Right lobe of liver (tissue), 6 donors: ENCODE data around the gene MTRFR. TPM values are rescaled to one million over a fixed set of nuclear protein-coding genes. Genes with fewer than 3 reads are reported as not detected.
"Not testable (repeated sequence)": the region's sequence is repeated elsewhere in the genome, so short reads cannot be mapped to it uniquely, and the experiment has no call there.

Experiments used
- ATAC-seq, 4 donors: fragments of 200-7000 bp; cut with Tn5 transposase; one replicate each; pipeline ENCODE4 v1.9.1; 2020; ENCODE audit warnings: mild to moderate bottlenecking in 4 of 4, moderate library complexity in 4 of 4
- DNase-seq, 3 donors: peaks; one replicate each; pipeline ENCODE4 v3.0.0-alpha.2; 2020
- H3K27ac ChIP-seq, 3 donors: fragments of 200-600 bp; one replicate each; pipeline ENCODE4 v1.8.0; 2022
- H3K27me3 ChIP-seq, 2 donors: fragments of 200-600 bp; one replicate each; pipeline ENCODE4 v1.8.0; 2022
- H3K36me3 ChIP-seq, 4 donors: fragments of 200-600 bp; sonication (generic) in 1 of 4; one replicate each; pipeline versions ENCODE4 v1.5.1 to v1.8.0; 2017 to 2022; ENCODE audit warnings: control low read depth in 1 of 4
- H3K4me1 ChIP-seq, 4 donors: fragments of 200-600 bp; sonication (generic) in 1 of 4; one replicate each; pipeline versions ENCODE4 v1.5.1 to v1.8.0; 2017 to 2022; ENCODE audit warnings: control low read depth in 1 of 4
- H3K4me3 ChIP-seq, 3 donors: fragments of 200-600 bp; one replicate each; pipeline ENCODE4 v1.8.0; 2022
- H3K9me3 ChIP-seq, 4 donors: fragments of 200-600 bp; sonication (generic) in 1 of 4; one replicate each; pipeline versions ENCODE4 v1.5.1 to v1.8.0; 2017 to 2022; ENCODE audit warnings: control low read depth in 1 of 4
- CTCF ChIP-seq, 4 donors: fragments of 200-600 bp in 3 of 4; fragments of 450-650 bp in 1 of 4; IDR thresholded peaks; one replicate each; pipeline versions ENCODE4 v1.5.1 to v1.8.0; 2016 to 2022; ENCODE audit warnings: antibody characterized with exemption in 4 of 4, mild to moderate bottlenecking in 2 of 4
- POLR2A ChIP-seq: fragments of 450-650 bp; IDR thresholded peaks from one replicate; pipeline ENCODE4 v1.6.1; 2017; ENCODE audit warnings: antibody characterized with exemption, mild to moderate bottlenecking
- WGBS: methylation state at CpG from one replicate; pipeline ENCODE4 v1.1.6; 2018; ENCODE audit warnings: low coverage, low lambda C conversion rate; ENCODE audit not compliant: insufficient coverage; ENCODE audit errors: missing lambda C conversion rate; 5-methylcytosine and 5-hydroxymethylcytosine counted together
- intact Hi-C, 2 donors: fragments of 100-400 bp; cut with DNase I; formaldehyde crosslinking; loops; one replicate each; pipeline versions ENCODE4 v1.11.2 to v1.14.1; 2022
- long read RNA-seq: library from polyadenylated mRNA; unstranded; transcript quantifications from one replicate; pipeline ENCODE4 v2.0.0, GENCODE V29; 2019
- total RNA-seq, 6 experiments: library from RNA; depleted of rRNA in 2 of 6; stranded (reverse); fragments of >200 nt in 2 of 6; fragmentation: NEBNext Ultra II Directional in 3 of 6; extraction: Animal tissue kit (Norgen Biotek cat#: 25700) in 3 of 6; gene quantifications; one replicate each; pipeline versions ENCODE4 v1.1.0 to v1.2.4, GENCODE V29; 2016 to 2023
- donor health status: DM: no; HTN: yes; CAD: no.
- donor health status: DM: no; HTN: no; CAD: no.
- donor health status: DM: no; HTN: no; CAD: no.
- donor health status: DM: no; HTN: yes; CAD: no.
- donor health status: DM: no; HTN: yes; CAD: no.

Gene MTRFR
- total RNA-seq: 1 to 10 TPM; 6.5 to 8.6 (median 7.4) TPM
- long read RNA-seq, transcript C12orf65-201 (3 exons, 2,073 nt): major isoform, 9 of 9 reads
- long read RNA-seq, partial matches to known transcripts: 0 of 9 reads
- long read RNA-seq, other reads (novel, unspliced or antisense): 0 of 9 reads

- H3K4me1 ChIP-seq: peaks cover 0 to 36% (median 8%) of the 10 kb centered on the region in 4 donors
- ATAC-seq: peak; percentile 93 to 98 (median 96)
- TF ChIP-seq POLR2A (peak; percentile 99), CTCF (IDR thresholded peaks at IDR 0.05) (no peak)
- peak; percentile 99 for DNase-seq
- intact Hi-C loops: loop anchor here in 1 of 2 donors (10.0 kb wide), 1 partner anchor 248 kb away; the partner anchor contains the start of gene ARL6IP4
- no peaks in the 10 kb centered on the region for H3K27me3 ChIP-seq
- 0% methylated on average over 3 of the region's 66 CpGs for WGBS
- H3K9me3 ChIP-seq: no peaks in the 10 kb centered on the region
- peak within 1 kb of the TSS; percentile 80 to 88 (median 87) for H3K27ac ChIP-seq
- H3K4me3 ChIP-seq: peak within 1 kb of the TSS; percentile 87 to 92 (median 89)
- H3K36me3 ChIP-seq: peaks cover 0 to 5% (median 0%) of the 10 kb centered on the region in 4 donors
Measured at GRCh38 chr12:123232807-123233504, at the start of gene MTRFR, which contains the start of gene MPHOSPH9. Gene MTRFR, plus strand, starts transcription at chr12:123233436. Its CDS starts 20,239 bp downstream, at chr12:123253675. Gene MPHOSPH9, minus strand, starts transcription at chr12:123233141. Its CDS starts 2,777 bp downstream, at chr12:123230364.

- Histone ChIP-seq H3K4me3 (no peak overlapping the region), H3K9me3 (no peaks in the 10 kb centered on the region), H3K36me3 (peaks cover 0 to 39% (median 6%) of the 10 kb centered on the region in 4 donors), H3K4me1 (no peaks in the 10 kb centered on the region), H3K27ac (no peak overlapping the region), H3K27me3 (no peaks in the 10 kb centered on the region)
- ATAC-seq: peak in 2 of 4 donors; percentile 54 to 58
- intact Hi-C loops: no loop called here
- DNase-seq: no peak
- WGBS: 43% methylated on average over 6 of the region's 6 CpGs
- TF ChIP-seq POLR2A: no peak
- TF ChIP-seq CTCF (IDR thresholded peaks at IDR 0.05): no peak
Measured at GRCh38 chr12:123187637-123188036, 45.6 kb upstream of the MTRFR start.

GRCh38 chr12:123199936-123200335 lies 33.3 kb upstream of the MTRFR start:
- intact Hi-C loops: no loop called here
- ATAC-seq: no peak
- H3K4me1 ChIP-seq: no peaks in the 10 kb centered on the region
- no peaks in the 10 kb centered on the region for H3K9me3 ChIP-seq
- no peak for DNase-seq
- H3K36me3 ChIP-seq: peaks cover 0 to 31% (median 8%) of the 10 kb centered on the region in 4 donors
- TF ChIP-seq POLR2A (no peak), CTCF (IDR thresholded peaks at IDR 0.05) (no peak)
- no peaks in the 10 kb centered on the region for H3K27me3 ChIP-seq
- no peak overlapping the region for H3K4me3 ChIP-seq
- 96% methylated on average over 3 of the region's 3 CpGs for WGBS
- H3K27ac ChIP-seq: no peak overlapping the region

- no peaks in the 10 kb centered on the region for H3K4me1 ChIP-seq
- ATAC-seq: no peak
- no peak overlapping the region for H3K4me3 ChIP-seq
- H3K9me3 ChIP-seq: no peaks in the 10 kb centered on the region
- H3K27ac ChIP-seq: no peak overlapping the region
- TF ChIP-seq CTCF (IDR thresholded peaks at IDR 0.05): no peak
- TF ChIP-seq POLR2A: no peak
- WGBS: 89% methylated on average over 7 of the region's 7 CpGs
- H3K36me3 ChIP-seq: peaks cover 0 to 31% (median 8%) of the 10 kb centered on the region in 4 donors
- no peaks in the 10 kb centered on the region for H3K27me3 ChIP-seq
- intact Hi-C loops: no loop called here
- no peak for DNase-seq
Measured at GRCh38 chr12:123200414-123200813, 32.8 kb upstream of the MTRFR start.

GRCh38 chr12:123206794-123207193 lies 26.4 kb upstream of the MTRFR start:
- not testable (repeated sequence) for ATAC-seq

GRCh38 chr12:123207815-123208214 lies 25.4 kb upstream of the MTRFR start:
- H3K9me3 ChIP-seq, ATAC-seq, H3K4me3 ChIP-seq, H3K27ac ChIP-seq, intact Hi-C loops, H3K4me1 ChIP-seq, DNase-seq, H3K27me3 ChIP-seq: not testable (repeated sequence)
- whole genome bisulfite sequencing: 92% methylated on average over 6 of the region's 7 CpGs
- peaks cover 0 to 23% (median 10%) of the 10 kb centered on the region in 4 donors for H3K36me3 ChIP-seq

More at GRCh38 chr12:123206794-123207193, 26.4 kb upstream of the MTRFR start:
- H3K27me3 ChIP-seq, H3K9me3 ChIP-seq, H3K4me1 ChIP-seq, DNase-seq, intact Hi-C loops, H3K27ac ChIP-seq, H3K4me3 ChIP-seq: not testable (repeated sequence)
- peaks cover 0 to 32% (median 15%) of the 10 kb centered on the region in 4 donors for H3K36me3 ChIP-seq
- 88% methylated on average over 3 of the region's 3 CpGs for WGBS
